Stimulated activated naive B cell treated with anti-CD40 and anti-IgM and Interleukin-4, amounts not matched to agents 10 μg/mL and 1 μg/mL and 100 μg/mL, for 72 hours (primary cell): ENCODE measurements around the gene ZNF438.

Source experiments
- ATAC-seq, 2 donors: fragments of 150-1000 bp; cut with Tn5 transposase; replicated peaks; 2 replicates each; pipeline ENCODE4 v1.10.0; 2021; ENCODE audit warnings: moderate library complexity in 1 of 2
- DNase-seq: peaks from one replicate; pipeline ENCODE4 v3.0.0; 2021
- H3K27ac Mint-ChIP-seq: one replicate; pipeline ENCODE4 v1.8.0; 2022; ENCODE audit warnings: mild to moderate bottlenecking, mixed read lengths
- H3K27me3 Mint-ChIP-seq, 2 donors: one replicate each; pipeline ENCODE4 v1.8.0; 2022; ENCODE audit warnings: mixed read lengths in 2 of 2
- H3K36me3 Mint-ChIP-seq, 2 donors: one replicate each; pipeline ENCODE4 v1.8.0; 2022; ENCODE audit warnings: mixed read lengths in 2 of 2, mild to moderate bottlenecking in 1 of 2
- H3K4me1 Mint-ChIP-seq, 2 donors: one replicate each; pipeline ENCODE4 v1.8.0; 2022; ENCODE audit warnings: mixed read lengths in 2 of 2, mild to moderate bottlenecking in 1 of 2
- H3K4me3 Mint-ChIP-seq, 2 donors: one replicate each; pipeline ENCODE4 v1.8.0; 2022; ENCODE audit warnings: mild to moderate bottlenecking in 2 of 2, mixed read lengths in 2 of 2, moderate library complexity in 1 of 2
- H3K9me3 Mint-ChIP-seq, 2 donors: one replicate each; pipeline ENCODE4 v1.8.0; 2022; ENCODE audit warnings: mixed read lengths in 2 of 2, mild to moderate bottlenecking in 1 of 2

Gene ZNF438

DNA sequence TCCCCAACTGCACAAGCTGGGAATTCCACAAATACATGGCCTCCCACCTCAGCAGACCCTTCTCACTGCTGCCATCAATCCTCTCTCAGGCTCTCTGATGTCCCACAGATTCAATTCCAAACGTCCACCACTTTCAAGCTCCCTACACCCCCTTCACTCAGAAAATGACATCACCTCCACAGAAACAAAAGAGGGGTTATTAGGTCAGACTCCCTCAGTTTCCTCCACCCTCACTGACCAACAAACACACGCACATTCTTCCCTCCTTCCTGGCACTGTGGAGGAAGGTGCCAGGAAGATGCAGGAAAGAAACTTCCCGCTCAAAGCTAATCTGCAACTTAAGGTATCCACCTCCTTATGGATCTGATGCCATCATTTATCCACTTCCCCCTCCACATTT lies 18.3 kb downstream of the ZNF438 start:
- DNase-seq, result no peak
- H3K4me3 Mint-ChIP-seq, result no peak overlapping the region
- H3K36me3 Mint-ChIP-seq, result peaks cover 7 to 14% of the 10 kb centered on the region in 2 donors
- no peaks in the 10 kb centered on the region for H3K4me1 Mint-ChIP-seq
- H3K27me3 Mint-ChIP-seq, result no peaks in the 10 kb centered on the region
- no peak for ATAC-seq
- H3K27ac Mint-ChIP-seq, result no peak overlapping the region
- H3K9me3 Mint-ChIP-seq, result peaks cover 4 to 6% of the 10 kb centered on the region in 2 donors

DNA sequence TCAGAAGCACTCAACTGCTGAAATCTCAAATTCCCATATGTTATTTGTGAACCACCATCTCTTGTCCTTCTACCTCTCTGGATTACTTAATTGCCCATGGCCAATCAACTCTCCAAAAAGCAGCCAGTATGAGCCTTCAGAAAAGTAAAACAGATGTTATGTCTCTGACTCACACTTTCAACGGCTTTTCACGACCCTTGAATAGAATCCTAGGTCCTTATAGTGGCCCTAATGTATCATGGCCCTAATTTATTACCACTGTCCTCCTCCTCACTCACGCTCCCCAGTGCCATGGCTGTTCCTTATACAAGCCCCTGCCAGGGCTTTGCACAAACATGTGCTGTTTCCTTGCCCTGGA lies 20.0 kb downstream of the ZNF438 start:
- no peak for ATAC-seq
- Mint-ChIP-seq H3K9me3 (peaks cover 4 to 6% of the 10 kb centered on the region in 2 donors), H3K36me3 (peaks cover 7 to 14% of the 10 kb centered on the region in 2 donors), H3K4me3 (no peak overlapping the region), H3K27ac (no peak overlapping the region), H3K27me3 (no peaks in the 10 kb centered on the region), H3K4me1 (no peaks in the 10 kb centered on the region)
- no peak for DNase-seq

DNA sequence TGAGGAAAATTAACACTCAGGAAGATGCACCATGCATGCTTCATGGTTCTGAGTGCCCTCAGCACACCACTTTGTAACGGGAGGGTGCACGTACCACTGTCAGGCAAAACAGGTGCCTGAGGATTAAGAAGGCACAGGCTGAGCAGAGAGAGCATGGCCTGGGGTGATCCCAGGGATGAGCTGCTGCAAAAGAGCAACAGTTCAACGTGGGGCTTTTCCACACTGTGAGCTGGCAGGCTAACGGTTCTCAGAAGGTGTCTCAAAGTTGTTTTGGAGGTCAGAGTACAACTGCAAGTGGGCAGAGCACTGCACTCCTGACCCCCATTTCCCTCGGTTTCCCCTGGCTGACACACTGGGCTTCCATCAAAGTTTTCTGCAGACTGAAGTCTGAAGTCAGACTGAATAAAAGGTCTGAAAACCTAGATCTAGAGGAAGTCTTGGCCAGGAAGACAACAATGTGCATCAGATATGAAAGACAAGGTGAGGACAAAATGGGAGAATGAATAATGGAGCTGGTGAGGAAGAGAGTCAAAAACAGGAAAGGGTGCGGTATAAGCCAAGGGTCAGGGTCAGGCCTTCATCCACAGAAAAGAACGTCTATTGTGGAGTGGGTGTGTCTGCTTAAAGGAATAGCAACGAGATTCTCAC lies 20.5 kb downstream of the ZNF438 start:
- Mint-ChIP-seq H3K27me3 (no peaks in the 10 kb centered on the region), H3K27ac (no peak overlapping the region), H3K4me3 (no peak overlapping the region), H3K4me1 (no peaks in the 10 kb centered on the region), H3K36me3 (peaks cover 7 to 14% of the 10 kb centered on the region in 2 donors), H3K9me3 (peaks cover 4 to 6% of the 10 kb centered on the region in 2 donors)
- ATAC-seq (no peak), DNase-seq (no peak)

DNA sequence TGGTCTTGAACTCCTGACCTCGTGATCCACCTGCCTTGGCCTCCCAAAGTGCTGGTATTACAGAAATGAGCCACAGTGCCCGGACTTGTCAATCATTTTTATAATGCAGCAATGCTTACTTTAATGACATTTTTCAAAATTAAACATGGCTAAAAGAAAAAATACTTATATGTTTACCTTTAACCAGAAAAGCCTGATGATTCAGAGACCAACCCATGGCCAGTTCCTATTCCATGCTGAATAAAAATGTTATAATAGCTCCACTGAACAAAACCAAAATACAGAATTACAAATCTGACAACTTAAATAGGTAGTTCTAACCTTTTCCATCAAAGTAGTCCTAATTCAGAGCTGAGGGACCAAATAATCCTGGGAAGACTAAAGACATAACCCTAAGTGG lies 21.6 kb downstream of the ZNF438 start:
- H3K9me3 Mint-ChIP-seq, result peaks cover 4 to 6% of the 10 kb centered on the region in 2 donors
- H3K27me3 Mint-ChIP-seq, result no peaks in the 10 kb centered on the region
- H3K27ac Mint-ChIP-seq, result no peak overlapping the region
- H3K4me1 Mint-ChIP-seq, result peaks cover under 1 to 2% of the 10 kb centered on the region in 2 donors
- ATAC-seq (no peak), DNase-seq (no peak)
- H3K4me3 Mint-ChIP-seq, result no peak overlapping the region
- peaks cover 7 to 14% of the 10 kb centered on the region in 2 donors for H3K36me3 Mint-ChIP-seq

DNA sequence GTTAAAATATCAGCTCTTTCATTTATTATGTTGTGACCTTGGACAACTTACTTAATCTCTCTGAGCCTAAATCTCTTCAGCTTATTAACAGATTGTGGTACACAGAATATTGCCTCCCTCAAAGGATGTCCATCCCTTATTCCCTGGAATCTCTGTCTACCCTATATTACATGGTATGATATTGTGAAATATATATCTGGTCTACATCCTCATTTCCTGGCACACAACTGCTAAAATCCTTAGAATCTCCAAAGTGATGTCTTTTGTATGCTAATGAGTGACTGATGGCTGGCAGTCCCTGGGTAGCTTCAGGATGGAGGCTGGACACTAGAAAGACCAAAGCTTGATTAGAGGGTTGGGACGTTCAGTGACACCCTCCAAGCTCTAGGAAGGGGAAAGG lies 25.8 kb downstream of the ZNF438 start:
- ATAC-seq (no peak), DNase-seq (no peak)
- H3K9me3 Mint-ChIP-seq, result peaks cover 4 to 5% of the 10 kb centered on the region in 2 donors
- H3K4me3 Mint-ChIP-seq, result no peak overlapping the region
- H3K27me3 Mint-ChIP-seq, result no peaks in the 10 kb centered on the region
- H3K36me3 Mint-ChIP-seq, result peaks cover 0 to 4% of the 10 kb centered on the region in 2 donors
- H3K27ac Mint-ChIP-seq, result no peak overlapping the region
- H3K4me1 Mint-ChIP-seq, result peaks cover 9 to 14% of the 10 kb centered on the region in 2 donors

DNA sequence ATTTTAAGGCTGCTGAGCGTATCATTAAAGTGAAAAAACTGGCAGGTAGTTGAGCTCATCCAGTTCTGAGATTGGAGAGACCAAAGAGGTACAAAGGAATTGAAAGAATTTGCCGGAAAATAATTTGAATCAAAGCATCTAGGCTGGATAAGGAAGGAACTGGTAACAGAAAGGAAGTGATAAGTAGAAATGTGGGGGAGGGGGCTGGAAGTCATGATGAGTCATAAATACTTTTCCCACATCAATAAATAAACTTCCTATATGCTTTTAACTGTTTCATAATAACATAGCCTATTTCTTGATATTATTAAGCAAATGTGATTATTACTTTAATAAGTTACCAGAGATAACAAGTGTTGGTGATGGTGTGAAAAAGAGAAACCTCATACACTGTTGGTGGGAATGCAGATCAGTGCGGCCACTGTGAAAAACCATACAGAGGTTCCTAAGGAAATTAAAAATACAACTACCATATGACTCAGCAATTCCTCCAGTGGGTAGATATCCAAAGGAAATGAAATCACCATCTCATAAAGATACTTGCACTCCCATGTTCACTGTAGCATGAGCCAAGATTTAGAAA lies 27.0 kb downstream of the ZNF438 start:
- H3K36me3 Mint-ChIP-seq, result peaks cover 0 to 4% of the 10 kb centered on the region in 2 donors
- H3K9me3 Mint-ChIP-seq, result peaks cover 4 to 5% of the 10 kb centered on the region in 2 donors
- H3K4me1 Mint-ChIP-seq, result peaks cover 13 to 19% of the 10 kb centered on the region in 2 donors
- DNase-seq (no peak), ATAC-seq (no peak)
- no peak overlapping the region for H3K27ac Mint-ChIP-seq
- no peaks in the 10 kb centered on the region for H3K27me3 Mint-ChIP-seq
- H3K4me3 Mint-ChIP-seq, result no peak overlapping the region

DNA sequence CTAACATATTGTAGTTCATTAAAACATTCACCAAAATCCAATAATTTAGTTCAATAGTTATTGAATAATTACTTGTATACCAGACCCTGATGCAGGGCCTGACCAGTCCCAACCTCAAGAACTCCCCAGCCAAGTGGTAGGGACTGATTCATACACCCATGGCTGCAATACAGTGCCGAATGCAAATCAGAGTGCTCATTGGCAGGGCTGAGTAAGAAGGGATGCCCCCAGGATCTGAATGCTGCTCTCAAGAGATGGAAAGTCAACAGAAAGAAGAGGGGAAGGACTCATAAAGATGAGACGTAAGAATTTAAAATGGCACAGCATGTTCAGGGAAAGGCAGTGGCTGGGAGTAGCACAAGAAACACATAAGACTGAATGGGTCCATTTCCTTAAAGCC lies 29.9 kb downstream of the ZNF438 start:
- Mint-ChIP-seq H3K4me3 (no peak overlapping the region), H3K36me3 (peaks cover 0 to 8% of the 10 kb centered on the region in 2 donors), H3K27me3 (no peaks in the 10 kb centered on the region), H3K4me1 (peaks cover 17 to 36% of the 10 kb centered on the region in 2 donors), H3K27ac (no peak overlapping the region), H3K9me3 (peaks cover 4 to 5% of the 10 kb centered on the region in 2 donors)
- ATAC-seq, result no peak
- no peak for DNase-seq

DNA sequence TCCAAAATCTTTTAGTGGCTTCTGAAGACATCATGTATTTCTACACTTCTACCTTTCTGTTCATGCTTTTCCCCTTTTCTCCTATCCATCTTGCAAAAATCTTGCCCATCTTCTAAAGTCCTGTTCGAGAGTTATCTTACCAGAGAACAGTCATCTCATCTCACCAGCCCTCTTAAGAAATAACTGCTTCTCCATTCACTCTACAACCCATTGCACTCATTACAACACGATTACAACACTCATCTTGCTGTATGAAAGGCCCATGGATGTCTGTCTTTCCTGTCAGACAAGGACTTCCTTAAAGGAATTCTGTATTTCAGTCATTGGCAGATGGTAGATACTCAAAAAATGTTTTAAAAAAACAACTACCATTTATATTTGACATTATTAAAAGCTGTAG lies 30.8 kb downstream of the ZNF438 start:
- ATAC-seq (no peak), DNase-seq (no peak)
- Mint-ChIP-seq H3K4me3 (no peak overlapping the region), H3K27me3 (no peaks in the 10 kb centered on the region), H3K9me3 (peaks cover 4 to 5% of the 10 kb centered on the region in 2 donors), H3K4me1 (peaks cover 20 to 42% of the 10 kb centered on the region in 2 donors), H3K27ac (no peak overlapping the region), H3K36me3 (peaks cover 0 to 12% of the 10 kb centered on the region in 2 donors)

DNA sequence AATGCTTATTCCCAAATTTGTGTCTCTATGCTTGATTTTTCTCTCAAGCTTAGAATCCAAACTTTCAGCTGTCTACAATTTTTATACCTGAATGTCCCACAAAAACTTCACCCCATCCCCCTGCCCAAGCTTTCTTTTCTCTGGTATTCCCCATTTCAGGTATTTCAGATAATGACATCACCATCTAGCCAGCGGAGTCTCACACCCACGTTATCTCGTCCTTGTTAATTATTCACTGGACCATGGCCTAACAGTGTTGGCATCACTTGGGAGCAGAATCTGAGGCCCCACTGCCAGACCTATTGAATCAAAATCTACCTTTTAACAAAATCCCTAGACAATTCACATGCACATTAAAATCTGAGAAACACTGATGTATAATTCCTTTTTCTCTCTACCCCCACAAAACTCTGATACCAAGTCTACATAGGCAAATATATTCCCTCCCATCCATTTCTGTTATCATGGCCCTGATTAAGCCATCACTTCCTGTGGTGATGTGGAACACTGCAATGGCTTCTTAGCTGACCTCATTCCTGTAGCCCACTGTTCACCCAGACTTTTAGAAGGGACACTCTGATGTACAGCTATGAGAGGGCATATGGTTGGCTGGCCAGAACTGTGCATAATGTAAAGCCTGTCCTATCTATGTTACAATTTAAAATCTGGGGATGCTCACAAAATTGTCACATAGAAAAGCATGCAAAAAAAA lies 31.4 kb downstream of the ZNF438 start:
- Mint-ChIP-seq H3K4me3 (no peak overlapping the region), H3K27ac (no peak overlapping the region), H3K36me3 (peaks cover 0 to 12% of the 10 kb centered on the region in 2 donors), H3K27me3 (no peaks in the 10 kb centered on the region), H3K4me1 (peaks cover 20 to 41% of the 10 kb centered on the region in 2 donors), H3K9me3 (peaks cover 4 to 5% of the 10 kb centered on the region in 2 donors)
- ATAC-seq (no peak), DNase-seq (no peak)

DNA sequence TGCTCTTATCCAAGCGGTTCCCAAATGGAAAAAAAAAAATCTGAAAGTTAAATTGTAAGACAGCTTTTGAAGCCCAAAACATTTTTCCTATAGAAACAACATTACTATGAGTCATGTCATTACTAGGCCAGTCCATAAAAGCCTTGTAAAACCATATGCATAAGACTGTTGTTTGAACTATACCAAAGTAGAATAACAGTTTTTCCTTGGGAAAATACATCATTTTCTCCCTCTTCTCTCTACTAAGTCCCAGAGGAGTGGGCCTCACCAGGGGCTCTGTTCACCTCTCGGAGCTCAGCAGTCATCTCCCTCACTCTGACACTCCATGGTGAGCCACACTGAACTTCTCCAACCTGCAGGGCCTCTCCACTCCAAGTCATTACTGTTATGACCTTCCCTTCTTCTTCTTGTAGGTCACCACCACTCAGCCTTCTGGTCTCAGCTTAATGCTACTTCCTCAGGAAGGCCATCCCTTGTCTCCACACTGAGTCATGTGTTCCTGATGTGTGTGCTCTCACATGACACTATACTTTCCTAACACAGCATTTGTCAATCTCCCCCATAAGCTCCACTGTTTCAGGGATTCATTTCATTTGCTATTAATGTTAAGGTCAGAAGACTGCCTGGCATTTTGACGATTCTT lies 32.5 kb downstream of the ZNF438 start:
- peaks cover 3 to 6% of the 10 kb centered on the region in 2 donors for H3K9me3 Mint-ChIP-seq
- DNase-seq (no peak), ATAC-seq (peak; percentile 81 to 88)
- H3K36me3 Mint-ChIP-seq, result peaks cover 6 to 19% of the 10 kb centered on the region in 2 donors
- no peaks in the 10 kb centered on the region for H3K27me3 Mint-ChIP-seq
- H3K4me1 Mint-ChIP-seq, result peaks cover 13 to 31% of the 10 kb centered on the region in 2 donors
- no peak overlapping the region for H3K27ac Mint-ChIP-seq
- peak overlapping the region in 1 of 2 donors; percentile 22 for H3K4me3 Mint-ChIP-seq

DNA sequence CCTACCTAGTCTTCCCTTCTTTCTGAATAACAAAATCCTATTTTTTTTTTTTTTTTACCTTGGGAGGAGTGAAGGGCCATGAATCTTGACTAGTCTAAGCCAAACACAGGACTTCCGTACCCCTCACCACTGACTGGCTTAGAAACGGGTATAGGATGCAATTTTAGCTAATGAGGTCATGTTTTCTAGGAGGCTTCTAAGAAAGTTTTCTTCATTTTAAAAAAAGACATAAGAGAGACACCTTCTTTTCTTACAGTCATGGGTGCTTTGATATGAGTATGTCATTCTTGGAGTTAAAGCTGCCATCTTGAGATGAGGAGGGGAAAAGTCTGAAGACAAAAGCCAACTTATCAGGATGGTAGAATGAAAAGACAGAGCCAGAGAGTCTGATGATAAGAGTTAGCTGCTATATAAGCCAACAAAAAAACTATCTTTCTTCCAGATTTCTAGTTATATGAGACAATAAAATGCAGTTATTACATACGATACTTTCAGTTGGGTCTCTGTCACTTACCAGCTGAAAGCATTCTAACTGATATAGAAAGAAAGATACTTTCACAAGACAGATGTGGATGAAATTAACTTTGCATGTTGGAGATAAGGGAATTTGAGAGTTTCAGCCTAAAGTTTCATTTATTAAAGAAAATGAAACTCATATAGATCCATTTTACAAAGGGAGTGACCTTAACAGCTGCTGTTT lies 34.0 kb downstream of the ZNF438 start:
- Mint-ChIP-seq H3K27ac (no peak overlapping the region), H3K9me3 (peaks cover 5 to 9% of the 10 kb centered on the region in 2 donors), H3K36me3 (peaks cover 12 to 25% of the 10 kb centered on the region in 2 donors), H3K4me1 (peaks cover 11 to 33% of the 10 kb centered on the region in 2 donors), H3K4me3 (no peak overlapping the region), H3K27me3 (no peaks in the 10 kb centered on the region)
- ATAC-seq (no peak), DNase-seq (no peak)

DNA sequence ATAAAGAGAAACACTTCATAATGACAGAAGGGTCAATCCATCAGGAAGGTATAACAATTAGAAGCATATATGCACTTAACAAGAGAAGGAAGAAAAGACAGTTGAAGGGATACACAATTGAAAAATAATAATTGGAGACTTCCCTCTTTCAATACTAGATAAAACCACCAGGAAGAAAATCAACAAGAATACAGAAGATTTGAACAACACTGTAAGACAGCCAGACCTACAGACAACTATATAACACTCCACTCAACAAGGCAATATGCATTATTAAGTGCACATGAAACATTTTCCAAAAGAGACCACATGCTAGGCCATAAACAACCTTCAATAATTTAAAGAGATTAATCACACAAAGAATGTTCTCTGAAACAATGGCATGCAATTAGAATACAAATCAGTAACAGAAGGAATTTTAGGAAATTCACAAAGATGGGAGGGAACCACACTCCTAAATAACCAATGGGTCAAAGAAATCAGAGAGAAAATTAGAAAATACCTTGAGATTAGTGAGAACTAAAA lies 35.1 kb downstream of the ZNF438 start:
- Mint-ChIP-seq H3K36me3 (peaks cover 13 to 26% of the 10 kb centered on the region in 2 donors), H3K4me3 (no peak overlapping the region), H3K27me3 (no peaks in the 10 kb centered on the region), H3K27ac (no peak overlapping the region), H3K4me1 (peaks cover 11 to 36% of the 10 kb centered on the region in 2 donors), H3K9me3 (peaks cover 5 to 9% of the 10 kb centered on the region in 2 donors)
- ATAC-seq, result no peak
- no peak for DNase-seq

DNA sequence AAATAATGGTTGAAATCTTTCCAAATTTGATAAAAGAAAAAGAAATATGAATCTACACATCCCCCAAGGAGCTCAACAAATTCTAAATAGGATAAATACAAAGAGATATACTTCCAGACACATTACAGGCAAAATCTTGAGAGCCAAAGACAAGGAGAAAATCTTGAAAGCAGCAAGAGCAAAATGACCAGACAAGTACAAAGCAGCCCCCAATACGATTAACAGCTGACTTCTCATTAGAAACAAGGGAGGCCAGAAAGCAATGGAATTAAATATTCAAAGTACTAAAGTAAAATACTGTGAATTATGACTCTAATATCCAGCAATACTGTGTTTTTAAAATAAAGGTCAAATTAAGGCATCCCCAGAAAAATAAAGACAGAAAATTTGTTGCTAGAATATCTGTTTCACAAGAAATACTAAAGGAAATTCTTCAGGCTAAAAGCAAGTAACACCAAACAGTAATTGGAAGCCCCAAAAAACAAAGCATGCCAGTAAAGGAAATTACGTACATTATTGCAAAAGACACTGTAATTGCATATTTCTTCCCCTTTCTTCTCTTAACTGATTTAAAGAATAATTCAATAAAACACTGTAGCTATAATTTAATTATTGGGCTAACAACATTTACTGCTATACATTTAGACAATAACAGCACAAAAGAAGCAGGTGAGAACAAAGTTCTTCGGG lies 36.4 kb downstream of the ZNF438 start:
- ATAC-seq (no peak), DNase-seq (no peak)
- Mint-ChIP-seq H3K27ac (no peak overlapping the region), H3K4me3 (no peak overlapping the region), H3K27me3 (no peaks in the 10 kb centered on the region), H3K4me1 (peaks cover 9 to 40% of the 10 kb centered on the region in 2 donors), H3K36me3 (peaks cover 15 to 26% of the 10 kb centered on the region in 2 donors), H3K9me3 (peaks cover 5 to 9% of the 10 kb centered on the region in 2 donors)
